Measurements from ENCODE around the gene SUPT3H. TPM values are rescaled to one million over a fixed set of nuclear protein-coding genes. Genes with fewer than 3 reads are reported as not detected.

SUPT3H gene
- total and polyA plus RNA-seq, 2 of the 8 experiments (the other 6 are each of a cell fraction or from before 2014, with no cell fraction given), result 18.8 to 23.0 TPM

DNA sequence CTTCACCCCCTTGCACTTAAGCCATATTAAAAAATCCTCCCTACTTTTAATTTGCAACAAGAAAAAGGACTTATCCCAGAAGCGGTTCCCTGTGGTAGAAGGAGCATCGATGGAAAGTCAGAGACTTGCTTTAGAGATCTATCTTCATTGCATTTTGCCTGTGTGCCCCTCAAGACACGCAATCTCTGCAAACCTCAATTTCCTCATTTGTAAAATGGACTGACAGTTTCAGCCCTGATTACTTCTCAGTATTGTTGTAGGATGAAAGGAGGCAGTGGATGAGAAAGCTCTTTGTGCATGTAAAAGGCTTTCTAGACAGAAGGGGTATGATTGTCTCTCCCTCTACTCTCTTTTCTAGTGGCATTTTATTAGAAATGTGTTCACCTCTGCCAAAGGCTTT is 580.0 kb downstream of the SUPT3H start:
- 73% methylated on average over 3 of the region's 3 CpGs; no CpG with 5 or more reads in 1 of the 2 experiments for WGBS, 2 experiments (ENCODE audit: extremely low coverage in 1 of 2, insufficient coverage in 1 of 2, insufficient read length in 1 of 2, insufficient replicate concordance in 2 of 2, low coverage in 1 of 2, low lambda C conversion rate in 2 of 2, missing lambda C conversion rate in 1 of 2)
- DNase-seq (ENCODE audit: low read depth in 1 of 2, low spot score in 2 of 2) (no peak), FAIRE-seq (no peak)
- no peak overlapping the region for H2BK15ac ChIP-seq (ENCODE audit: low read length)
- H3K79me1 ChIP-seq (ENCODE audit: low read depth, low read length), result no peaks in the 10 kb centered on the region
- H2BK5ac ChIP-seq (ENCODE audit: low read depth, low read length), result no peak overlapping the region
- no peak overlapping the region for H3K27ac ChIP-seq (ENCODE audit: low read depth, low read length)
- H4K8ac ChIP-seq (ENCODE audit: extremely low read depth, insufficient read depth, low read length), result no peak overlapping the region
- no peak overlapping the region for H2AK5ac ChIP-seq (ENCODE audit: low read depth, low read length)
- CTCF ChIA-PET (ENCODE audit: partially characterized antibody), result interaction anchor here (0.7 kb wide), 1 partner anchor 170 kb away, joined by 3 read pairs; no protein-coding TSS in a partner anchor
- H2BK20ac ChIP-seq (ENCODE audit: low read length), result peak overlapping the region; percentile 82; the same call in 1 of the 2 replicates
- H3K4me2 ChIP-seq (ENCODE audit: insufficient read depth in 1 of 2, low read depth in 2 of 2, low read length in 2 of 2), result no peak overlapping the region
- H3K4ac ChIP-seq (replicated peaks; ENCODE audit: insufficient read length, low read depth, low read length), result no peak overlapping the region
- peaks cover 0 to 2% (median 0%) of the 10 kb centered on the region in 4 experiments; a peak in 3 of 7 replicates for H3K4me1 ChIP-seq (replicated peaks in 1 of 4; ENCODE audit: control insufficient read depth in 3 of 4, insufficient read depth in 4 of 4, low read length in 3 of 4)
- TF ChIP-seq RFX5 (IDR thresholded peaks at IDR 0.05; ENCODE audit: borderline replicate concordance, low read depth, low read length), result no peak
- no peak for TF ChIP-seq JUND (IDR thresholded peaks at IDR 0.05; ENCODE audit: low read length)
- no peak for TF ChIP-seq POLR2A (IDR thresholded peaks at IDR 0.05; ENCODE audit: control extremely low read depth in 1 of 2, low read depth in 2 of 2, low read length in 2 of 2)
- TF ChIP-seq RNF2 (IDR thresholded peaks at IDR 0.05; ENCODE audit: borderline replicate concordance, low read depth, low read length, missing control alignments, poor library complexity, severe bottlenecking), result no peak
- no peaks in the 10 kb centered on the region for H3K27me3 ChIP-seq (replicated peaks in 1 of 4; ENCODE audit: control insufficient read depth in 3 of 4, extremely low read depth in 1 of 4, insufficient read depth in 3 of 4, low read length in 3 of 4)
- no peaks in the 10 kb centered on the region for H3K9me3 ChIP-seq (ENCODE audit: insufficient read depth in 2 of 2, low read depth in 1 of 2, low read length in 1 of 2)
- POLR2A ChIA-PET (ENCODE audit: partially characterized antibody), result no interaction called here
- no peak overlapping the region for H4K5ac ChIP-seq (ENCODE audit: insufficient read length, low read depth, low read length)
- H4K91ac ChIP-seq (replicated peaks; ENCODE audit: insufficient read length, low read length), result no peak overlapping the region
- no peaks in the 10 kb centered on the region for H3K23me2 ChIP-seq (ENCODE audit: low read depth, low read length)
- H3K36me3 ChIP-seq (ENCODE audit: control insufficient read depth in 2 of 4, insufficient read depth in 4 of 4, low read length in 3 of 4), result no peaks in the 10 kb centered on the region
- no peaks in the 10 kb centered on the region for H3K79me2 ChIP-seq (ENCODE audit: control insufficient read depth in 1 of 2, insufficient read depth in 2 of 2, low read length in 2 of 2)
- no peak overlapping the region for H2BK12ac ChIP-seq (ENCODE audit: low read depth, low read length)
- no peak overlapping the region for H2AFZ ChIP-seq (ENCODE audit: low read length)
- H3K9ac ChIP-seq (replicated peaks in 1 of 4; ENCODE audit: extremely low read depth in 1 of 4, low read depth in 3 of 4, low read length in 3 of 4), result no peak overlapping the region
- H2BK120ac ChIP-seq (replicated peaks; ENCODE audit: low read depth, low read length), result no peak overlapping the region
- H3K14ac ChIP-seq (ENCODE audit: insufficient read length), result no peak overlapping the region
- no peak overlapping the region for H3K18ac ChIP-seq (ENCODE audit: extremely low read depth, low read length)
- H4K20me1 ChIP-seq (replicated peaks in 1 of 2; ENCODE audit: control insufficient read depth in 1 of 2, insufficient read depth in 2 of 2, low read length in 2 of 2), result no peaks in the 10 kb centered on the region
- no peak overlapping the region for H3K56ac ChIP-seq (replicated peaks; ENCODE audit: insufficient read length, low read depth, low read length)
- no peak overlapping the region for H3K4me3 ChIP-seq (ENCODE audit: extremely low read depth in 1 of 4, insufficient read depth in 2 of 4, low read depth in 3 of 4, low read length in 4 of 4)
- H3K23ac ChIP-seq (ENCODE audit: insufficient read length), result no peak overlapping the region
